HEK293 (cell line): ENCODE results near the gene DDIT4.

Experiments
- BCL11B ChIP-seq: fragments of 450-650 bp; formaldehyde crosslinking; IDR thresholded peaks from 2 replicates; pipeline ENCODE4 v1.5.1; 2016; ENCODE audit warnings: low read depth, missing biosample characterization, missing genetic modification characterization
- PATZ1 ChIP-seq: fragments of 450-650 bp; formaldehyde crosslinking; IDR thresholded peaks from 2 replicates; pipeline ENCODE4 v1.5.1; 2016; ENCODE audit warnings: missing biosample characterization, missing genetic modification characterization
- PRDM1 ChIP-seq: fragments of 450-650 bp; formaldehyde crosslinking; IDR thresholded peaks from 2 replicates; pipeline ENCODE4; 2016; ENCODE audit warnings: missing biosample characterization, missing genetic modification characterization
- PRDM10 ChIP-seq: fragments of 450-650 bp; formaldehyde crosslinking; IDR thresholded peaks from 2 replicates; pipeline ENCODE4 v1.5.1; 2016; ENCODE audit warnings: missing biosample characterization, missing genetic modification characterization
- SCRT1 ChIP-seq: fragments of 450-650 bp; formaldehyde crosslinking; IDR thresholded peaks from 2 replicates; pipeline ENCODE4 v1.5.1; 2016; ENCODE audit warnings: missing biosample characterization, missing genetic modification characterization, borderline replicate concordance
- TCF7L2 ChIP-seq: IDR thresholded peaks from 2 replicates; pipeline ENCODE4 v1.6.1; 2011; ENCODE audit warnings: low read depth, mild to moderate bottlenecking, inconsistent platforms, low read length, moderate library complexity, borderline replicate concordance
- ZFP3 ChIP-seq: fragments of 450-650 bp; formaldehyde crosslinking; IDR thresholded peaks from 2 replicates; pipeline ENCODE4 v1.5.1; 2016; ENCODE audit warnings: low read depth, missing biosample characterization, missing genetic modification characterization
- ZNF138 ChIP-seq: fragments of 450-650 bp; formaldehyde crosslinking; IDR thresholded peaks from 2 replicates; pipeline ENCODE4 v1.5.1; 2016; ENCODE audit warnings: missing biosample characterization, missing genetic modification characterization, borderline replicate concordance
- ZNF146 ChIP-seq: fragments of 450-650 bp; formaldehyde crosslinking; IDR thresholded peaks from 2 replicates; pipeline ENCODE4 v1.5.1; 2016; ENCODE audit warnings: missing biosample characterization, missing genetic modification characterization
- ZNF26 ChIP-seq: fragments of 450-650 bp; formaldehyde crosslinking; IDR thresholded peaks from 2 replicates; pipeline ENCODE4 v1.5.1; 2016; ENCODE audit warnings: missing biosample characterization, missing genetic modification characterization
- ZNF391 ChIP-seq: fragments of 450-650 bp; formaldehyde crosslinking; IDR thresholded peaks from 2 replicates; pipeline ENCODE4 v1.5.1; 2016; ENCODE audit warnings: low read depth, missing biosample characterization, missing genetic modification characterization, borderline replicate concordance
- ZNF394 ChIP-seq: fragments of 450-650 bp; formaldehyde crosslinking; IDR thresholded peaks from 2 replicates; pipeline ENCODE4 v1.5.1; 2016; ENCODE audit warnings: missing biosample characterization, missing genetic modification characterization, mild to moderate bottlenecking, moderate library complexity, borderline replicate concordance
- ZNF510 ChIP-seq: fragments of 450-650 bp; formaldehyde crosslinking; IDR thresholded peaks from 2 replicates; pipeline ENCODE4 v1.5.1; 2018; ENCODE audit warnings: mild to moderate bottlenecking, missing genetic modification characterization, missing biosample characterization; ENCODE audit not compliant: insufficient replicate concordance
- ZNF529 ChIP-seq: fragments of 450-650 bp; formaldehyde crosslinking; IDR thresholded peaks from 2 replicates; pipeline ENCODE4 v1.5.1; 2017; ENCODE audit warnings: missing genetic modification characterization, missing biosample characterization; ENCODE audit not compliant: insufficient replicate concordance
- ZNF558 ChIP-seq: fragments of 450-650 bp; formaldehyde crosslinking; IDR thresholded peaks from 2 replicates; pipeline ENCODE4 v1.5.1; 2016; ENCODE audit warnings: missing biosample characterization, missing genetic modification characterization
- ZNF596 ChIP-seq: fragments of 450-650 bp; IDR thresholded peaks from 2 replicates; pipeline ENCODE4 v1.5.0; 2018; ENCODE audit warnings: missing biosample characterization, mild to moderate bottlenecking, missing genetic modification characterization, moderate library complexity
- ZNF747 ChIP-seq: fragments of 450-650 bp; formaldehyde crosslinking; IDR thresholded peaks from 2 replicates; pipeline ENCODE4 v1.5.1; 2016; ENCODE audit warnings: missing biosample characterization, missing genetic modification characterization
- ZNF776 ChIP-seq: fragments of 450-650 bp; formaldehyde crosslinking; IDR thresholded peaks from 2 replicates; pipeline ENCODE4 v1.5.0; 2017; ENCODE audit warnings: missing biosample characterization, missing genetic modification characterization, borderline replicate concordance
- ZNF837 ChIP-seq: fragments of 450-650 bp; formaldehyde crosslinking; IDR thresholded peaks from 2 replicates; pipeline ENCODE4 v1.5.1; 2016; ENCODE audit warnings: missing biosample characterization, missing genetic modification characterization
- ZSCAN4 ChIP-seq: fragments of 450-650 bp; formaldehyde crosslinking; IDR thresholded peaks from 2 replicates; pipeline ENCODE4 v1.5.1; 2017; ENCODE audit warnings: missing biosample characterization, missing genetic modification characterization
- TF ChIP-seq, protein P1 (sequence below): fragments of 450-650 bp; formaldehyde crosslinking; IDR thresholded peaks from 2 replicates; pipeline ENCODE4 v1.5.1; 2017; ENCODE audit warnings: missing biosample characterization, mild to moderate bottlenecking, missing genetic modification characterization, moderate library complexity
- TF ChIP-seq, protein P2 (sequence below): fragments of 450-650 bp; formaldehyde crosslinking; IDR thresholded peaks from 2 replicates; pipeline ENCODE4 v1.5.1; 2017; ENCODE audit warnings: missing biosample characterization, missing genetic modification characterization
- TF ChIP-seq, protein P3 (sequence below): fragments of 450-650 bp; formaldehyde crosslinking; IDR thresholded peaks from 2 replicates; pipeline ENCODE4 v1.5.1; 2016; ENCODE audit warnings: missing biosample characterization, missing genetic modification characterization
- TF ChIP-seq, protein P4 (sequence below): fragments of 450-650 bp; formaldehyde crosslinking; IDR thresholded peaks from 2 replicates; pipeline ENCODE4 v1.5.1; 2016; ENCODE audit warnings: missing biosample characterization, missing genetic modification characterization, low read depth

The DDIT4 gene

GRCh38 chr10:72228318-72228751 lies 45.4 kb upstream of the DDIT4 start (continued):
- TF ChIP-seq, protein P1, sequence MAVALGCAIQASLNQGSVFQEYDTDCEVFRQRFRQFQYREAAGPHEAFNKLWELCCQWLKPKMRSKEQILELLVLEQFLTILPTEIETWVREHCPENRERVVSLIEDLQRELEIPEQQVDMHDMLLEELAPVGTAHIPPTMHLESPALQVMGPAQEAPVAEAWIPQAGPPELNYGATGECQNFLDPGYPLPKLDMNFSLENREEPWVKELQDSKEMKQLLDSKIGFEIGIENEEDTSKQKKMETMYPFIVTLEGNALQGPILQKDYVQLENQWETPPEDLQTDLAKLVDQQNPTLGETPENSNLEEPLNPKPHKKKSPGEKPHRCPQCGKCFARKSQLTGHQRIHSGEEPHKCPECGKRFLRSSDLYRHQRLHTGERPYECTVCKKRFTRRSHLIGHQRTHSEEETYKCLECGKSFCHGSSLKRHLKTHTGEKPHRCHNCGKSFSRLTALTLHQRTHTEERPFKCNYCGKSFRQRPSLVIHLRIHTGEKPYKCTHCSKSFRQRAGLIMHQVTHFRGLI (tag by site-specific recombination): peak; percentile 48; the same call in 1 of the 2 replicates
- TF ChIP-seq ZNF510 (tag by site-specific recombination) (no peak), ZNF26 (no peak), ZNF558 (tag by site-specific recombination) (peak; percentile 91), ZFP3 (tag by site-specific recombination) (no peak), ZNF776 (tag by site-specific recombination) (no peak), ZNF138 (tag by site-specific recombination) (no peak), PRDM1 (tag by site-specific recombination) (peak; percentile 79; the same call in 1 of the 2 replicates), ZNF596 (peak; percentile 50; the same call in 1 of the 2 replicates), ZNF529 (tag by site-specific recombination) (no peak), TCF7L2 (peak; percentile 69; the same call in 1 of the 2 replicates), ZNF394 (tag by site-specific recombination) (peak; percentile 77), BCL11B (tag by site-specific recombination) (peak; percentile 76; the same call in 1 of the 2 replicates), ZNF747 (tag by site-specific recombination) (no peak), SCRT1 (tag by site-specific recombination) (peak; percentile 69), ZNF837 (tag by site-specific recombination) (no peak), PATZ1 (tag by site-specific recombination) (peak; percentile 88), ZNF391 (tag by site-specific recombination) (peak; percentile 66; the same call in 1 of the 2 replicates), PRDM10 (tag by site-specific recombination) (0 out of 2 replicates have a peak, but pooled peaks have one; percentile 7), ZSCAN4 (tag by site-specific recombination) (peak; percentile 34; the same call in 1 of the 2 replicates), ZNF146 (tag by site-specific recombination) (peak; percentile 36)
- TF ChIP-seq, protein P2, sequence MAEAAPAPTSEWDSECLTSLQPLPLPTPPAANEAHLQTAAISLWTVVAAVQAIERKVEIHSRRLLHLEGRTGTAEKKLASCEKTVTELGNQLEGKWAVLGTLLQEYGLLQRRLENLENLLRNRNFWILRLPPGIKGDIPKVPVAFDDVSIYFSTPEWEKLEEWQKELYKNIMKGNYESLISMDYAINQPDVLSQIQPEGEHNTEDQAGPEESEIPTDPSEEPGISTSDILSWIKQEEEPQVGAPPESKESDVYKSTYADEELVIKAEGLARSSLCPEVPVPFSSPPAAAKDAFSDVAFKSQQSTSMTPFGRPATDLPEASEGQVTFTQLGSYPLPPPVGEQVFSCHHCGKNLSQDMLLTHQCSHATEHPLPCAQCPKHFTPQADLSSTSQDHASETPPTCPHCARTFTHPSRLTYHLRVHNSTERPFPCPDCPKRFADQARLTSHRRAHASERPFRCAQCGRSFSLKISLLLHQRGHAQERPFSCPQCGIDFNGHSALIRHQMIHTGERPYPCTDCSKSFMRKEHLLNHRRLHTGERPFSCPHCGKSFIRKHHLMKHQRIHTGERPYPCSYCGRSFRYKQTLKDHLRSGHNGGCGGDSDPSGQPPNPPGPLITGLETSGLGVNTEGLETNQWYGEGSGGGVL (tag by site-specific recombination): peak; percentile 64; the same call in 1 of the 2 replicates
- TF ChIP-seq, protein P3, sequence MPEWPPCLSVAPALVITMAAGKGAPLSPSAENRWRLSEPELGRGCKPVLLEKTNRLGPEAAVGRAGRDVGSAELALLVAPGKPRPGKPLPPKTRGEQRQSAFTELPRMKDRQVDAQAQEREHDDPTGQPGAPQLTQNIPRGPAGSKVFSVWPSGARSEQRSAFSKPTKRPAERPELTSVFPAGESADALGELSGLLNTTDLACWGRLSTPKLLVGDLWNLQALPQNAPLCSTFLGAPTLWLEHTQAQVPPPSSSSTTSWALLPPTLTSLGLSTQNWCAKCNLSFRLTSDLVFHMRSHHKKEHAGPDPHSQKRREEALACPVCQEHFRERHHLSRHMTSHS (tag by site-specific recombination): peak; percentile 93
- TF ChIP-seq, protein P4, sequence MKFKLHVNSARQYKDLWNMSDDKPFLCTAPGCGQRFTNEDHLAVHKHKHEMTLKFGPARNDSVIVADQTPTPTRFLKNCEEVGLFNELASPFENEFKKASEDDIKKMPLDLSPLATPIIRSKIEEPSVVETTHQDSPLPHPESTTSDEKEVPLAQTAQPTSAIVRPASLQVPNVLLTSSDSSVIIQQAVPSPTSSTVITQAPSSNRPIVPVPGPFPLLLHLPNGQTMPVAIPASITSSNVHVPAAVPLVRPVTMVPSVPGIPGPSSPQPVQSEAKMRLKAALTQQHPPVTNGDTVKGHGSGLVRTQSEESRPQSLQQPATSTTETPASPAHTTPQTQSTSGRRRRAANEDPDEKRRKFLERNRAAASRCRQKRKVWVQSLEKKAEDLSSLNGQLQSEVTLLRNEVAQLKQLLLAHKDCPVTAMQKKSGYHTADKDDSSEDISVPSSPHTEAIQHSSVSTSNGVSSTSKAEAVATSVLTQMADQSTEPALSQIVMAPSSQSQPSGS: peak; percentile 62
